Lung (tissue), 12 donors: Measurements from ENCODE around the gene PCBP3. TPM values are rescaled to one million over a fixed set of nuclear protein-coding genes. Genes with fewer than 3 reads are reported as not detected.

Experiments
- ATAC-seq: fragments of 200-7000 bp; cut with Tn5 transposase; one replicate; pipeline ENCODE4 v1.9.1; 2020; ENCODE audit warnings: moderate number of reproducible peaks; ENCODE audit not compliant: insufficient read depth, low FRiP score
- DNase-seq, 3 donors: peaks; one replicate each; pipeline ENCODE4 v3.0.0-alpha.2; 2013 to 2017
- H3K27ac ChIP-seq, 2 donors: one replicate each; pipeline ENCODE4 v1.5.1; 2013; ENCODE audit warnings: mild to moderate bottlenecking in 2 of 2, moderate library complexity in 2 of 2, control low read depth in 1 of 2, inconsistent platforms in 1 of 2, low read depth in 1 of 2, low read length in 1 of 2
- H3K27me3 ChIP-seq, 3 donors: one replicate each; pipeline ENCODE4 v1.5.1; 2013; ENCODE audit warnings: low read length in 2 of 3; ENCODE audit not compliant: control insufficient read depth in 3 of 3, insufficient read depth in 3 of 3
- H3K36me3 ChIP-seq, 4 donors: one replicate each; pipeline ENCODE4 v1.5.1; 2013; ENCODE audit warnings: low read length in 4 of 4, mild to moderate bottlenecking in 1 of 4, moderate library complexity in 1 of 4; ENCODE audit not compliant: control insufficient read depth in 4 of 4, insufficient read depth in 4 of 4
- H3K4me1 ChIP-seq, 5 donors: one replicate each; pipeline ENCODE4 v1.5.1; 2013; ENCODE audit warnings: low read length in 5 of 5, mild to moderate bottlenecking in 2 of 5, moderate library complexity in 1 of 5; ENCODE audit not compliant: control insufficient read depth in 5 of 5, insufficient read depth in 5 of 5
- H3K4me3 ChIP-seq: one replicate; pipeline ENCODE4 v1.5.1; 2013; ENCODE audit warnings: mild to moderate bottlenecking, control low read depth, moderate library complexity
- H3K9ac ChIP-seq, 2 donors: one replicate each; pipeline ENCODE4 v1.5.1; 2013; ENCODE audit warnings: low read length in 2 of 2, control low read depth in 1 of 2; ENCODE audit not compliant: insufficient read depth in 1 of 2
- H3K9me3 ChIP-seq, 4 donors: one replicate each; pipeline ENCODE4 v1.5.1; 2013; ENCODE audit warnings: low read length in 3 of 4, mild to moderate bottlenecking in 1 of 4, moderate library complexity in 1 of 4; ENCODE audit not compliant: control insufficient read depth in 4 of 4, insufficient read depth in 3 of 4
- CTCF ChIP-seq: IDR thresholded peaks from 2 replicates; pipeline ENCODE4 v1.5.1; 2012; ENCODE audit warnings: mild to moderate bottlenecking; ENCODE audit errors: control extremely low read depth, extremely low read depth
- WGBS, 2 donors: extraction: QIAGEN DNeasy Blood & Tissue Kit; methylation state at CpG; one replicate each; pipeline ENCODE4 v1.1.7; 2013; 5-methylcytosine and 5-hydroxymethylcytosine counted together
- polyA plus RNA-seq, 2 donors: library from polyadenylated mRNA; stranded (reverse); fragments of 200-250 nt; gene quantifications; one replicate each; pipeline ENCODE4 v1.2.1, GENCODE V29; 2013
- total RNA-seq, 2 donors: library from RNA; depleted of rRNA in 1 of 2; stranded (reverse); fragments of >200 nt in 1 of 2; gene quantifications; one replicate each; pipeline ENCODE4 v1.2.1, GENCODE V29; 2014 to 2021
- donor health status: control.
- donor health status: control.
- donor health status: Bipolar disorder and iron deficiency.
- donor health status: healthy.
- donor health status: DM: yes; HTN: yes; CAD: no.

The PCBP3 gene
- total and polyA plus RNA-seq, 4 donors: 1.6 to 8.2 (median 3.1) TPM

- no peak for ATAC-seq
- WGBS, 2 donors: 80 to 82% methylated on average over 20 of the region's 20 CpGs
- no peaks in the 10 kb centered on the region for H3K9me3 ChIP-seq
- peaks cover 0 to 18% (median 0%) of the 10 kb centered on the region in 3 donors for H3K27me3 ChIP-seq
- peaks cover 0 to 33% (median 8%) of the 10 kb centered on the region in 5 donors for H3K4me1 ChIP-seq
- peaks cover 0 to 5% (median 0%) of the 10 kb centered on the region in 4 donors for H3K36me3 ChIP-seq
- no peak for TF ChIP-seq CTCF
- H3K4me3 ChIP-seq: no peak overlapping the region
- no peak overlapping the region for H3K9ac ChIP-seq
- no peak for DNase-seq
- H3K27ac ChIP-seq: no peak overlapping the region
These were observed 335.7 kb downstream of the PCBP3 start for GRCh38 chr21:45979141-45979631.

- Histone ChIP-seq H3K27me3 (peaks cover 0 to 14% (median 0%) of the 10 kb centered on the region in 3 donors), H3K4me3 (no peak overlapping the region), H3K9me3 (no peaks in the 10 kb centered on the region), H3K36me3 (peaks cover 0 to 9% (median 3%) of the 10 kb centered on the region in 4 donors), H3K27ac (no peak overlapping the region), H3K4me1 (peaks cover 0 to 29% (median 10%) of the 10 kb centered on the region in 5 donors), H3K9ac (no peak overlapping the region)
- ATAC-seq: no peak
- TF ChIP-seq CTCF: no peak
- WGBS, 2 donors: 81 to 87% methylated on average over 7 of the region's 7 CpGs
- no peak for DNase-seq
These were observed 336.1 kb downstream of the PCBP3 start for GRCh38 chr21:45979651-45980050.

GRCh38 chr21:45980271-45980670, 336.7 kb downstream of the PCBP3 start:
- WGBS, 2 donors: 73 to 77% methylated on average over 2 of the region's 2 CpGs
- no peak for DNase-seq
- Histone ChIP-seq H3K27ac (peak overlapping the region in 1 of 2 donors; percentile 26), H3K36me3 (peaks cover 0 to 15% (median 6%) of the 10 kb centered on the region in 4 donors), H3K9me3 (no peaks in the 10 kb centered on the region), H3K27me3 (peaks cover 0 to 14% (median 0%) of the 10 kb centered on the region in 3 donors), H3K4me3 (no peak overlapping the region), H3K4me1 (peaks cover 0 to 22% (median 7%) of the 10 kb centered on the region in 5 donors), H3K9ac (no peak overlapping the region)
- ATAC-seq: no peak
- TF ChIP-seq CTCF: no peak

- Histone ChIP-seq H3K27me3 (peaks cover 0 to 14% (median 0%) of the 10 kb centered on the region in 3 donors), H3K4me1 (peaks cover 0 to 22% (median 5%) of the 10 kb centered on the region in 5 donors), H3K36me3 (peaks cover 0 to 20% (median 8%) of the 10 kb centered on the region in 4 donors), H3K27ac (peak overlapping the region; percentile 37 to 82), H3K4me3 (no peak overlapping the region), H3K9me3 (no peaks in the 10 kb centered on the region), H3K9ac (peak overlapping the region in 1 of 2 donors; percentile 86)
- DNase-seq: no peak
- no peak for ATAC-seq
- no peak for TF ChIP-seq CTCF
These were observed 337.2 kb downstream of the PCBP3 start for GRCh38 chr21:45980697-45981096.
